OCI-LY1 (cell line): ENCODE measurements around the gene NUDT21.
"Not testable (repeated sequence)": the region's sequence is repeated elsewhere in the genome, so short reads cannot be mapped to it uniquely, and the experiment has no call there.

Source experiments
- H2AFZ ChIP-seq: fragments of 200-600 bp; sonication (generic), shearing (Covaris generic); 2 replicates; pipeline ENCODE4 v1.6.0; 2014; ENCODE audit warnings: antibody characterized with exemption, mild to moderate bottlenecking, low read length
- H3F3A ChIP-seq: fragments of 200-600 bp; sonication (generic), shearing (Covaris generic); 2 replicates; pipeline ENCODE4 v1.6.0; 2014; ENCODE audit warnings: mild to moderate bottlenecking, antibody characterized with exemption, low read length, moderate library complexity; ENCODE audit not compliant: insufficient read depth
- H3K27ac ChIP-seq: fragments of 200-600 bp; sonication (generic); 2 replicates; pipeline ENCODE4 v1.5.1; 2014; ENCODE audit warnings: low read length, mixed run types, mild to moderate bottlenecking, low read depth; ENCODE audit not compliant: poor library complexity, severe bottlenecking
- H3K27me3 ChIP-seq: fragments of 200-600 bp; sonication (generic); 2 replicates; pipeline ENCODE4 v1.6.0; 2014; ENCODE audit warnings: antibody characterized with exemption, mild to moderate bottlenecking, low read length, moderate library complexity; ENCODE audit not compliant: insufficient read depth
- H3K36me3 ChIP-seq: fragments of 200-600 bp; sonication (generic); 2 replicates; pipeline ENCODE4 v1.6.1; 2014; ENCODE audit warnings: mild to moderate bottlenecking, antibody characterized with exemption, low read length, moderate library complexity, mixed read lengths; ENCODE audit not compliant: insufficient read depth
- H3K4me1 ChIP-seq: fragments of 200-600 bp; sonication (generic); 2 replicates; pipeline ENCODE4 v1.5.1; 2014; ENCODE audit warnings: mild to moderate bottlenecking, low read length, moderate library complexity; ENCODE audit not compliant: insufficient read depth, severe bottlenecking
- H3K4me2 ChIP-seq: fragments of 200-600 bp; sonication (generic), shearing (Covaris generic); 2 replicates; pipeline ENCODE4 v1.6.1; 2014; ENCODE audit warnings: low read length
- H3K4me3 ChIP-seq: fragments of 200-600 bp; sonication (generic); 2 replicates; pipeline ENCODE4 v1.5.1; 2014; ENCODE audit warnings: low read length, low read depth, mild to moderate bottlenecking, mixed read lengths; ENCODE audit not compliant: poor library complexity, severe bottlenecking
- H3K79me2 ChIP-seq: fragments of 200-600 bp; shearing (Covaris generic); 2 replicates; pipeline ENCODE4 v1.6.1; 2016; ENCODE audit warnings: mixed run types, low read length, mixed read lengths; ENCODE audit not compliant: insufficient read depth
- H3K9ac ChIP-seq: fragments of 200-600 bp; sonication (generic), shearing (Covaris generic); 2 replicates; pipeline ENCODE4 v1.6.1; 2014; ENCODE audit warnings: mild to moderate bottlenecking, low read length, mixed read lengths
- H3K9me2 ChIP-seq: fragments of 200-600 bp; sonication (generic), shearing (Covaris generic); 2 replicates; pipeline ENCODE4 v1.6.1; 2014; ENCODE audit warnings: low read depth, mild to moderate bottlenecking, low read length, mixed read lengths
- H3K9me3 ChIP-seq: fragments of 200-600 bp; shearing (Covaris generic); 2 replicates; pipeline ENCODE4 v1.6.1; 2014; ENCODE audit warnings: low read length, mixed read lengths
- H4K20me1 ChIP-seq: fragments of 200-600 bp; sonication (generic), shearing (Covaris generic); 2 replicates; pipeline ENCODE4 v1.6.0; 2016; ENCODE audit warnings: mild to moderate bottlenecking, low read length; ENCODE audit not compliant: insufficient read depth
- EZH2 ChIP-seq: fragments of 200-600 bp; sonication (generic), shearing (Covaris generic); IDR thresholded peaks from 2 replicates; pipeline ENCODE4 v1.8.0; 2017; ENCODE audit warnings: borderline replicate concordance, mixed run types, mild to moderate bottlenecking, antibody characterized with exemption, low read length, moderate library complexity, mixed read lengths
- TF ChIP-seq, protein P1 (sequence below): fragments of 200-600 bp; sonication (generic), shearing (Covaris generic); IDR thresholded peaks from 2 replicates; pipeline ENCODE4 v1.5.1; 2017; ENCODE audit warnings: mild to moderate bottlenecking, antibody characterized with exemption, low read length, moderate library complexity, mixed read lengths

NUDT21 gene

DNA sequence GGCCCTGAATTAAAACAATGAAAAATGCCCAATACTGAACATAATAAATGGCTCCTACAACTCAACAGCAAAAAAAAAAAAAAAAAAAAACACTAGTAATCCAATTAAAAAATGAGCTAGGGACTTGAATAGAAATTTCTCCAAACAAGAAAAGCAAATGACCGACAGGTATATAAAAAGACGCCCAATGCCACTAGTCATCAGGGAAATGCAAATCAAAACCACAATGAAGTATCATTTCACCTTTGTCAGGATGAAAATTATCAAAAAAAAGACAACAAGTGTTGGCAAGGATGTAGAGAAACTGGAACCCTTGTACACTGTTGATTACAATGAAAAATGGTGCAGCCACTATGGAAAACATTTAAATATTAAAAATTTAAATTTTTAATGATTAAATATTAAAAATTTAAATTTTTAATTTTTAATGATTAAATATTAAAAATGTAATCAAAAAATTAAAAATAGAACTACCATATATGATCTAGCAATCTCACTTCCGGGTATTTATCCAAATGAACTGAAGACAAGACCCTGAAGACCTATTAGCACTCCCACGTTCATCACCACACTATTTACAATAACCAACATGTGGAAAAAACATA, 40.6 kb upstream of the NUDT21 start:
- H2AFZ ChIP-seq = no peak overlapping the region
- H3K9me3 ChIP-seq = no peaks in the 10 kb centered on the region
- no peaks in the 10 kb centered on the region for H3K79me2 ChIP-seq
- no peak overlapping the region for H3K4me3 ChIP-seq
- H3K4me2 ChIP-seq = no peak overlapping the region
- H3F3A ChIP-seq = no peaks in the 10 kb centered on the region
- TF ChIP-seq, protein P1, sequence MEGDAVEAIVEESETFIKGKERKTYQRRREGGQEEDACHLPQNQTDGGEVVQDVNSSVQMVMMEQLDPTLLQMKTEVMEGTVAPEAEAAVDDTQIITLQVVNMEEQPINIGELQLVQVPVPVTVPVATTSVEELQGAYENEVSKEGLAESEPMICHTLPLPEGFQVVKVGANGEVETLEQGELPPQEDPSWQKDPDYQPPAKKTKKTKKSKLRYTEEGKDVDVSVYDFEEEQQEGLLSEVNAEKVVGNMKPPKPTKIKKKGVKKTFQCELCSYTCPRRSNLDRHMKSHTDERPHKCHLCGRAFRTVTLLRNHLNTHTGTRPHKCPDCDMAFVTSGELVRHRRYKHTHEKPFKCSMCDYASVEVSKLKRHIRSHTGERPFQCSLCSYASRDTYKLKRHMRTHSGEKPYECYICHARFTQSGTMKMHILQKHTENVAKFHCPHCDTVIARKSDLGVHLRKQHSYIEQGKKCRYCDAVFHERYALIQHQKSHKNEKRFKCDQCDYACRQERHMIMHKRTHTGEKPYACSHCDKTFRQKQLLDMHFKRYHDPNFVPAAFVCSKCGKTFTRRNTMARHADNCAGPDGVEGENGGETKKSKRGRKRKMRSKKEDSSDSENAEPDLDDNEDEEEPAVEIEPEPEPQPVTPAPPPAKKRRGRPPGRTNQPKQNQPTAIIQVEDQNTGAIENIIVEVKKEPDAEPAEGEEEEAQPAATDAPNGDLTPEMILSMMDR = no peak
- no peak for TF ChIP-seq EZH2
- H3K9me2 ChIP-seq = no peaks in the 10 kb centered on the region
- H3K27ac ChIP-seq = no peak overlapping the region
- H3K4me1 ChIP-seq = no peaks in the 10 kb centered on the region
- no peak overlapping the region for H3K9ac ChIP-seq
- no peaks in the 10 kb centered on the region for H3K36me3 ChIP-seq
- no peaks in the 10 kb centered on the region for H3K27me3 ChIP-seq
- H4K20me1 ChIP-seq = no peaks in the 10 kb centered on the region

DNA sequence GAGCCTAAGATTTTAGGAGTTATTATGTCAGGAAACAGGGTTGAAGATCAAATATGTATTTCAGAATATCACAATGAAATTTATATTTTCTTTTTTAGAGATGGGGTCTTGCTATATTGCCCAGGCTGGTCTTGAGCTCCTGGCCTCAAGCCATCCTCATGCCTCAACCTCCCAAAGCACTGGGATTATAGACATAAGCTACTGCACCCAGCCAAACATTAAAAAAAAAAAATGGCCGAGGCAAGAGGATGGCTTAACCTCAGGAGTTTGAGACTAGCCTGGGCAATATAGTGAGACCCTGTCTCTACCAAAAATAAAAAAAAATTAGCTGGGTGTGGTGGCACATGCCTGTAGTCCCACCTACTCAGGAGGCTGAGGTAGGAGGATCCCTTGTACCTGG, 37.7 kb upstream of the NUDT21 start:
- not testable (repeated sequence) for H3K9me2 ChIP-seq, H3K4me3 ChIP-seq, H3K27me3 ChIP-seq, H3K4me1 ChIP-seq, H3K9me3 ChIP-seq, H3K4me2 ChIP-seq, H3K9ac ChIP-seq, H4K20me1 ChIP-seq, H2AFZ ChIP-seq, H3K79me2 ChIP-seq, H3F3A ChIP-seq, H3K27ac ChIP-seq, H3K36me3 ChIP-seq

- Histone ChIP-seq H3K4me2 (no peak overlapping the region), H3K36me3 (peaks cover 6% of the 10 kb centered on the region), H3K9me2 (no peaks in the 10 kb centered on the region)
These were observed 36.9 kb upstream of the NUDT21 start for GRCh38 chr16:56488035-56488434.

GRCh38 chr16:56483394-56483793, 32.3 kb upstream of the NUDT21 start:
- Histone ChIP-seq H3K9me2 (no peaks in the 10 kb centered on the region), H3K79me2 (no peaks in the 10 kb centered on the region), H3K4me2 (no peak overlapping the region), H3K27ac (no peak overlapping the region), H3K4me1 (no peaks in the 10 kb centered on the region), H3K9me3 (no peaks in the 10 kb centered on the region), H3F3A (no peaks in the 10 kb centered on the region), H4K20me1 (no peaks in the 10 kb centered on the region), H3K9ac (no peak overlapping the region), H2AFZ (no peak overlapping the region), H3K36me3 (peaks cover 12% of the 10 kb centered on the region), H3K27me3 (no peaks in the 10 kb centered on the region), H3K4me3 (no peak overlapping the region)
- no peak for TF ChIP-seq EZH2
- TF ChIP-seq, protein P1 = no peak

More at GRCh38 chr16:56488035-56488434, 36.9 kb upstream of the NUDT21 start:
- Histone ChIP-seq H4K20me1 (no peaks in the 10 kb centered on the region), H2AFZ (no peak overlapping the region), H3K79me2 (no peaks in the 10 kb centered on the region), H3K9ac (no peak overlapping the region), H3K27ac (no peak overlapping the region), H3K4me3 (no peak overlapping the region), H3K9me3 (no peaks in the 10 kb centered on the region), H3K27me3 (no peaks in the 10 kb centered on the region), H3F3A (no peaks in the 10 kb centered on the region), H3K4me1 (no peaks in the 10 kb centered on the region)
- TF ChIP-seq, protein P1 = no peak
- no peak for TF ChIP-seq EZH2
